HG03469 (cell line): ENCODE measurements around the gene STAC2.
"Not testable (repeated sequence)": the region's sequence is repeated elsewhere in the genome, so short reads cannot be mapped to it uniquely, and the experiment has no call there.

Experiments
- ATAC-seq: cut with Tn5 transposase; IDR thresholded peaks from one replicate; pipeline ENCODE4 v1.9.1; 2021; ENCODE audit warnings: mild to moderate bottlenecking, moderate library complexity, moderate number of reproducible peaks; ENCODE audit not compliant: unreplicated experiment

STAC2 gene

GRCh38 chr17:39225308-39225958, at the start of gene STAC2:
Gene STAC2, minus strand, starts transcription at chr17:39225945. Its CDS starts 443 bp downstream, at chr17:39225502.
- ATAC-seq = no peak

- no peak for ATAC-seq
Observed at GRCh38 chr17:39271546-39271945, 45.8 kb upstream of the STAC2 start.

- no peak for ATAC-seq
Observed at GRCh38 chr17:39270923-39271322, 45.2 kb upstream of the STAC2 start.

GRCh38 chr17:39264119-39264518, 38.4 kb upstream of the STAC2 start:
- ATAC-seq = no peak

- ATAC-seq = no peak
Observed at GRCh38 chr17:39261286-39261685, 35.5 kb upstream of the STAC2 start.

GRCh38 chr17:39252788-39253460, 27.2 kb upstream of the STAC2 start:
- no peak for ATAC-seq

- ATAC-seq = no peak
Observed at GRCh38 chr17:39251997-39252396, 26.3 kb upstream of the STAC2 start.

- ATAC-seq = not testable (repeated sequence)
Observed at GRCh38 chr17:39250076-39250475, 24.3 kb upstream of the STAC2 start.

GRCh38 chr17:39246274-39246673, 20.5 kb upstream of the STAC2 start:
- no peak for ATAC-seq

- ATAC-seq = no peak
Observed at GRCh38 chr17:39244600-39245570, 19.1 kb upstream of the STAC2 start.

GRCh38 chr17:39244016-39244599, 18.4 kb upstream of the STAC2 start:
- no peak for ATAC-seq

- no peak for ATAC-seq
Observed at GRCh38 chr17:39243155-39243554, 17.4 kb upstream of the STAC2 start.

GRCh38 chr17:39240631-39241030, 14.9 kb upstream of the STAC2 start:
- no peak for ATAC-seq

GRCh38 chr17:39239640-39240314, 14.0 kb upstream of the STAC2 start:
- ATAC-seq = no peak

GRCh38 chr17:39238311-39238972, 12.7 kb upstream of the STAC2 start:
- ATAC-seq = no peak

- no peak for ATAC-seq
Observed at GRCh38 chr17:39237586-39237985, 11.8 kb upstream of the STAC2 start.

GRCh38 chr17:39236981-39237441, 11.3 kb upstream of the STAC2 start:
- no peak for ATAC-seq

- no peak for ATAC-seq
Observed at GRCh38 chr17:39236450-39236927, 10.7 kb upstream of the STAC2 start.

- ATAC-seq = no peak
Observed at GRCh38 chr17:39235555-39236449, 10.1 kb upstream of the STAC2 start.
